Neural cell (in vitro differentiated cells): ENCODE data around the gene GPRC5A. TPM values are rescaled to one million over a fixed set of nuclear protein-coding genes. Genes with fewer than 3 reads are reported as not detected.
"Not testable (repeated sequence)": the region's sequence is repeated elsewhere in the genome, so short reads cannot be mapped to it uniquely, and the experiment has no call there.

ENCODE experiments used
- H2AFZ ChIP-seq: fragments of 200-600, 300-800 bp; sonication (generic), shearing (Covaris generic); 2 replicates; pipeline ENCODE4 v1.6.0; 2014; ENCODE audit warnings: low read depth, mild to moderate bottlenecking, antibody characterized with exemption, low read length, moderate library complexity
- H3F3A ChIP-seq: fragments of 200-600 bp; shearing (Covaris generic); 2 replicates; pipeline ENCODE4 v1.6.1; 2016; ENCODE audit warnings: mild to moderate bottlenecking, moderate library complexity, mixed read lengths, antibody characterized with exemption, low read length; ENCODE audit not compliant: insufficient read depth, poor library complexity, severe bottlenecking
- H3K27ac ChIP-seq: fragments of 200-600, 300-800 bp; sonication (generic), shearing (Covaris generic); 2 replicates; pipeline ENCODE4 v1.5.1; 2014; ENCODE audit warnings: mild to moderate bottlenecking, low read length, moderate library complexity
- H3K27me3 ChIP-seq: fragments of 300-800, 200-600 bp; sonication (generic), shearing (Covaris generic); 2 replicates; pipeline ENCODE4 v1.6.0; 2014; ENCODE audit warnings: mild to moderate bottlenecking, low read depth, low read length, moderate library complexity; ENCODE audit not compliant: insufficient read depth
- H3K36me3 ChIP-seq: fragments of 300-800, 200-600 bp; sonication (generic), shearing (Covaris generic); 2 replicates; pipeline ENCODE4 v1.5.1; 2014; ENCODE audit warnings: mild to moderate bottlenecking, antibody characterized with exemption, low read length, moderate library complexity; ENCODE audit not compliant: insufficient read depth
- H3K4me2 ChIP-seq: fragments of 300-800, 200-600 bp; sonication (generic), shearing (Covaris generic); 2 replicates; pipeline ENCODE4 v1.6.0; 2014; ENCODE audit warnings: mild to moderate bottlenecking, low read length
- H3K4me3 ChIP-seq: fragments of 300-800, 200-600 bp; sonication (generic), shearing (Covaris generic); 2 replicates; pipeline ENCODE4 v1.5.1; 2014; ENCODE audit warnings: mild to moderate bottlenecking, low read length, moderate library complexity
- H3K79me2 ChIP-seq: fragments of 200-600 bp; shearing (Covaris generic); replicated peaks from 2 replicates; pipeline ENCODE4 v1.6.0; 2014; ENCODE audit warnings: mild to moderate bottlenecking, low read length, moderate library complexity; ENCODE audit not compliant: insufficient read depth
- H3K9ac ChIP-seq: fragments of 300-800, 200-600 bp; sonication (generic), shearing (Covaris generic); 2 replicates; pipeline ENCODE4 v1.6.1; 2016; ENCODE audit warnings: mild to moderate bottlenecking, low read length, mixed read lengths
- H3K9me2 ChIP-seq: fragments of 200-600 bp; shearing (Covaris generic); 2 replicates; pipeline ENCODE4 v1.6.1; 2016; ENCODE audit warnings: mild to moderate bottlenecking, low read length, mixed read lengths; ENCODE audit not compliant: insufficient read depth
- H3K9me3 ChIP-seq: fragments of 200-600, 300-800 bp; sonication (generic), shearing (Covaris generic); 2 replicates; pipeline ENCODE4 v1.6.1; 2016; ENCODE audit warnings: mild to moderate bottlenecking, mixed run types, low read length, moderate library complexity, mixed read lengths
- H4K20me1 ChIP-seq: fragments of 200-600 bp; shearing (Covaris generic); 2 replicates; pipeline ENCODE4 v1.6.1; 2016; ENCODE audit warnings: mild to moderate bottlenecking, mixed run types; ENCODE audit not compliant: insufficient read depth
- CTCF ChIP-seq: fragments of 450-650 bp; IDR thresholded peaks from 2 replicates; pipeline ENCODE4 v1.5.1; 2014; ENCODE audit warnings: antibody characterized with exemption, mild to moderate bottlenecking, moderate library complexity; ENCODE audit not compliant: poor library complexity, severe bottlenecking
- EP300 ChIP-seq: fragments of 450-650 bp; conservative IDR thresholded peaks from 2 replicates; pipeline ENCODE4 v1.6.1; 2014; ENCODE audit warnings: antibody characterized with exemption, mild to moderate bottlenecking, moderate library complexity; ENCODE audit not compliant: poor library complexity, severe bottlenecking
- EZH2 ChIP-seq: fragments of 200-600, 300-800 bp; shearing (Covaris generic), sonication (generic); IDR thresholded peaks from 2 replicates; pipeline ENCODE4 v1.6.1; 2014; ENCODE audit warnings: antibody characterized with exemption, low read length, borderline replicate concordance, mild to moderate bottlenecking; ENCODE audit not compliant: insufficient read depth, poor library complexity, severe bottlenecking
- MXI1 ChIP-seq: fragments of 450-650 bp; conservative IDR thresholded peaks from 2 replicates; pipeline ENCODE4 v1.6.1; 2014; ENCODE audit warnings: antibody characterized with exemption, mild to moderate bottlenecking; ENCODE audit not compliant: poor library complexity, severe bottlenecking
- POLR2AphosphoS5 ChIP-seq: IDR thresholded peaks from 2 replicates; pipeline ENCODE4 v1.6.1; 2012
- RAD21 ChIP-seq: fragments of 450-650 bp; conservative IDR thresholded peaks from 2 replicates; pipeline ENCODE4 v1.6.1; 2014; ENCODE audit warnings: antibody characterized with exemption, mild to moderate bottlenecking, moderate library complexity
- REST ChIP-seq: IDR thresholded peaks from 2 replicates; pipeline ENCODE4 v1.6.1; 2012; ENCODE audit warnings: borderline replicate concordance
- SMC3 ChIP-seq: fragments of 450-650 bp; conservative IDR thresholded peaks from 2 replicates; pipeline ENCODE4 v1.6.1; 2014; ENCODE audit warnings: antibody characterized with exemption, mild to moderate bottlenecking, moderate library complexity; ENCODE audit not compliant: poor library complexity
- TAF1 ChIP-seq: IDR thresholded peaks from 2 replicates; pipeline ENCODE4 v1.6.1; 2012; ENCODE audit warnings: low read depth
- polyA plus RNA-seq: library from polyadenylated mRNA; depleted of rRNA; stranded (reverse); fragments of >200 nt; gene quantifications from 2 replicates; pipeline ENCODE4 v1.2.3, GENCODE V29; 2014

GPRC5A gene
- polyA plus RNA-seq, 1 donor from 2014 or later: 0.09 TPM

DNA sequence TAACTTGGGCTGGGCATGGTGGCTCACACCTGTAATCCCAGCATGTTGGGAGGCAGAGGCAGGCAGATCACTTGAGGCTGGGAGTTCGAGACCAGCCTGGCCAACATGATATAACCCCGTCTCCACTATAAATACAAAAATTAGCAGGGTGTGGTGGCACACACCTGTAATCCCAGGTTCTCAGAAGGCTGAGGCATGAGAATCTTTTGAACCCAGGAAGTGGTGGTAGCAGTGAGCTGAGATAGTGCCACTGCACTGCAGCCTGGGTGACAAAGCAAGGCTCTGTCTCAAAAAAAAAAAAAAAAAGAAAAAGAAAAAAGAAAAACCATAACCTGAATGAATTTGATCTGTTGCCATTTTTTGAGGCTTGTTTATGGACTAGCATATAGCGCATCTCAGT is 44.6 kb upstream of the GPRC5A start:
- not testable (repeated sequence) for H3K79me2 ChIP-seq, H4K20me1 ChIP-seq, H3K4me3 ChIP-seq, H3K4me2 ChIP-seq, H2AFZ ChIP-seq, H3K9me3 ChIP-seq, H3K27ac ChIP-seq, H3K9ac ChIP-seq, H3K36me3 ChIP-seq, H3K27me3 ChIP-seq, H3K9me2 ChIP-seq, H3F3A ChIP-seq

DNA sequence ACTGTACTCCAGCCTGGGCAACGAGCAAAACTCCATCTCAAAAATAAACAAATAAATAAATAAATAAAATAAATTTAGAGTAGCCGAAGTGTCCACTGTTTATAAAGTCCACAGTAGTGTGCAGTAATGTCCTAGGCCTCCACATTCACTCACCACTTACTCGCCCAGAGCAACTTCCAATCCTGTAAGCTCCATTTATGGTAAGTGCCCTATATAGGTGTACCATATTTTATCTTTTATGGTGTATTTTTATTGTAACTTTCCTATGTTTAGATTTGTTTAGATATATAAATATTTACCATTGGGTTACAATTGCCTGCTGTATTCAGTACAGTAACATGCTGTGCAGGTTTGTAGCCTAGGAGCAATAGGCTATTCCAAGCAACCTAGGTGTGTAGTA is 37.9 kb upstream of the GPRC5A start:
- H3K27me3 ChIP-seq: no peaks in the 10 kb centered on the region
- no peaks in the 10 kb centered on the region for H3K36me3 ChIP-seq
- H2AFZ ChIP-seq: no peak overlapping the region
- no peak overlapping the region for H3K4me3 ChIP-seq
- no peak for TF ChIP-seq RAD21
- no peak for TF ChIP-seq REST
- TF ChIP-seq MXI1: no peak
- no peak for TF ChIP-seq TAF1
- TF ChIP-seq EP300: no peak
- TF ChIP-seq CTCF: no peak
- no peak for TF ChIP-seq EZH2
- TF ChIP-seq SMC3: no peak
- no peak for TF ChIP-seq POLR2AphosphoS5
- no peaks in the 10 kb centered on the region for H3F3A ChIP-seq
- no peak overlapping the region for H3K4me2 ChIP-seq
- no peaks in the 10 kb centered on the region for H3K9me2 ChIP-seq
- H3K9me3 ChIP-seq: no peaks in the 10 kb centered on the region
- no peak overlapping the region for H3K27ac ChIP-seq
- no peaks in the 10 kb centered on the region for H3K79me2 ChIP-seq
- no peaks in the 10 kb centered on the region for H4K20me1 ChIP-seq
- H3K9ac ChIP-seq: no peak overlapping the region

DNA sequence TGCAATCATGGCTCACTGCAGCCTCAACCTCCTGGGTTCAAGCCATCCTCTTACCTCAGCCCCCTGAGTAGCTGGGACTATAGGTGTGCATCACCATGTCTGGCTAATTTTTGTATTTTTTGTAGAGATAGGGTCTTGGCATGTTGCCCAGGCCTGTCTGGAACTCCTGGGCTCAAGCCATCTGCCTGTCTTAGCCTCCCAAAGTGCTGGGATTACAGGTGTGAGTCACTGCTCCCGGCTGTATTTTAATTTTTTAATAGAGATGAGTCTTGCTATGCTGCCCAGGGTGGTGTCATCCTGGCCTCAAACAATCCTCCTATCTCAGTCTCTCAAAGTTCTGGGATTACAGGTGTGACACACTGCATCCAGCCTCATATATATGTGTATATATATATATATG is 31.7 kb upstream of the GPRC5A start:
- Histone ChIP-seq H3K36me3 (no peaks in the 10 kb centered on the region), H3K9ac (no peak overlapping the region), H3K9me3 (no peaks in the 10 kb centered on the region), H4K20me1 (no peaks in the 10 kb centered on the region), H3K9me2 (no peaks in the 10 kb centered on the region), H3K79me2 (no peaks in the 10 kb centered on the region), H3K27ac (no peak overlapping the region), H3K27me3 (no peaks in the 10 kb centered on the region), H3F3A (no peaks in the 10 kb centered on the region), H2AFZ (no peak overlapping the region), H3K4me3 (no peak overlapping the region), H3K4me2 (no peak overlapping the region)
- TF ChIP-seq SMC3 (no peak), POLR2AphosphoS5 (no peak), EP300 (no peak), MXI1 (no peak), RAD21 (no peak), REST (no peak), TAF1 (no peak), EZH2 (no peak), CTCF (no peak)
